ENCODE data around the gene RAB44.

Gene RAB44

DNA sequence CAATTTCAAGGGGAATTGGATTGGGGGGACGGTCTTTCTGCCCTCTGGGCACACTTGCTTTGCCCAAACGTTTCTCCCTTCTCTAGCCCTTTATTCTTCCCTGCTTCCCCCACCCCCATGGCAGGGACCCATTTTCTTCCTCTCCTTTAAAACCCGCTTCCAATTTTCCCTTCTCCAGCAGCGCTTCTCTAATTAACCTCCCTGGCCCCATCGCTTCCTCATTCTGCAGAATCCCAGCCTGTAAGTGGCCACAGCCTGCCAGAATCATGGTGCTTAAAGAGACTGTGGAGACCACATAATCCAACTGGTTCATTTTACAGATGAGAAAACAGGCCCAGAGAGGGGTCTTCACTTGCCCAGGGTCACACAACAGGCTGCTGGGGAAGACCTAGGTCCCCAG lies 80.2 kb downstream of the RAB44 start:
- no peaks in the 10 kb centered on the region for H3K36me3 Mint-ChIP-seq
- ATAC-seq (ENCODE audit: low read depth) (no peak), DNase-seq (ENCODE audit: low spot score in 2 of 2) (no peak)
- no peak overlapping the region for H3K4me3 Mint-ChIP-seq
- H3K27ac Mint-ChIP-seq = no peak overlapping the region
- peaks cover 14% of the 10 kb centered on the region for H3K4me1 Mint-ChIP-seq
- peaks cover 21% of the 10 kb centered on the region for H3K27me3 Mint-ChIP-seq
- H3K9me3 Mint-ChIP-seq = no peaks in the 10 kb centered on the region

GRCh38 chr6:36779227-36779626 lies 81.6 kb downstream of the RAB44 start:
- Mint-ChIP-seq H3K27me3 (peaks cover 18% of the 10 kb centered on the region), H3K9me3 (no peaks in the 10 kb centered on the region), H3K27ac (no peak overlapping the region), H3K4me1 (peaks cover 14% of the 10 kb centered on the region), H3K4me3 (no peak overlapping the region), H3K36me3 (no peaks in the 10 kb centered on the region)
- no peak for DNase-seq (ENCODE audit: low spot score in 2 of 2)
- no peak for ATAC-seq (ENCODE audit: low read depth)

DNA sequence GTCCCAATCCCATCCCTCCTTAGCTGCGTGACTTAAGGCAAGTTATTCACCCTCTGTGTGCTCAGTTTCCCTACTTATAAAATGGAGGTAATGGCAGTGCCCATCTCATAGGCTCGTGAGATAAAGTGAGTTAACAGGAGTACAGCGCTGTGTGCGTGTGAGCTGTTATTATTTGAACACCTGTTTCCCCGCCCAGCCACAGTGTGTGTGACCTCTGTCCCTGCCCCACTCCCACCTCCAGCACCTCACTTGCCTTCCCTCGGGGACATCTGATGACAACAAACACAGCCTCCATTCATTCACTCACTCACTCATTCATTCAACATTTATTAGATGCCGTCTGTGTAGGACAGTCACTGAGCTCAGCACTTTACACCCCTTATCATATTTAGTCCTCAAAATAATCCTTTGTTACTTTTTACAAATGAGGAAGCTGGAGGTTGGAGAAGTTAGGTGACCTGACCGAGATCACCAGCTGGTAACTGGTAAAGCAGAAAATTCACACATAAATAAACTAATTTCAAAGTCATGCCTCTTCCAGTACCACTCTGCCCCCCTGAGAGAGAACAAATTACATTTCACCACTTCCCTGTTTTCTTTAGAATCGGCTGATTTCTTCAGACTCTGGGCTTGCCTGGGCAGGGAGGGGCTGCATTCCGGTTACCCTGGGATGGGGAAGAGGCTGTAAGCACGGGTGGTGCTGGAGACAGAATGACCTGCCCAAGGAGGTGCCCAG lies 83.0 kb downstream of the RAB44 start:
- no peaks in the 10 kb centered on the region for H3K9me3 Mint-ChIP-seq
- peaks cover 14% of the 10 kb centered on the region for H3K4me1 Mint-ChIP-seq
- H3K36me3 Mint-ChIP-seq = no peaks in the 10 kb centered on the region
- peak overlapping the region; percentile 16 for H3K27ac Mint-ChIP-seq
- DNase-seq (ENCODE audit: low spot score in 2 of 2) (no peak), ATAC-seq (ENCODE audit: low read depth) (peak; percentile 57)
- H3K4me3 Mint-ChIP-seq = no peak overlapping the region
- peaks cover 14% of the 10 kb centered on the region for H3K27me3 Mint-ChIP-seq

DNA sequence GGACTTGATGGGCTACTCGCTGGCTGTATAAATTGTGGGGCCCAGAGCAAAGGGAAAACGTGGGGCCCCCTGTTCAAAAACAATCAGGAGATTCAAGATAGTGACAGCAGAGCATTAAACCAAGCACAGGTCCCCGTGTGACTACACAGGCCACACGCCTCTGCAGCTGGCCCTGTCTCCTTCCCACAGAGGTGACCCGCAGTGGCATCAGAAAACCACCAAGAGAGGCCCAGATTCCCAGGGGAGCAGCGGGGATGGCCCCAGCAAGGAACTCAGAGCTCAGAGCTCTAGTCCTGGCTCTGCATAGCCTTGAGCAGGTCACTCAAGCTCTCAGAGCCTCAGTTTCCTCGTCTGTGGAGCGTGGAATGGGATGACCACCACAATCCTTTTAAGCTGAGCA lies 84.0 kb downstream of the RAB44 start:
- DNase-seq (ENCODE audit: low spot score in 2 of 2) = no peak
- peaks cover 14% of the 10 kb centered on the region for H3K4me1 Mint-ChIP-seq
- H3K36me3 Mint-ChIP-seq = no peaks in the 10 kb centered on the region
- H3K27me3 Mint-ChIP-seq = peaks cover 12% of the 10 kb centered on the region
- no peak overlapping the region for H3K27ac Mint-ChIP-seq
- no peak overlapping the region for H3K4me3 Mint-ChIP-seq
- no peak for ATAC-seq (ENCODE audit: low read depth)
- H3K9me3 Mint-ChIP-seq = no peaks in the 10 kb centered on the region
